GM19193 (cell line): ENCODE measurements around the gene BICRAL.

Experiments used
- POLR2A ChIP-seq: IDR thresholded peaks from 4 replicates; pipeline ENCODE4 v1.6.1; 2011; ENCODE audit not compliant: insufficient read depth, insufficient read length; ENCODE audit errors: extremely low read depth

BICRAL gene

GRCh38 chr6:42805297-42805861 lies 23.5 kb downstream of the BICRAL start:
- TF ChIP-seq POLR2A, result no peak

GRCh38 chr6:42808492-42809483 lies 26.9 kb downstream of the BICRAL start:
- no peak for TF ChIP-seq POLR2A

GRCh38 chr6:42813074-42813645 lies 31.3 kb downstream of the BICRAL start:
- TF ChIP-seq POLR2A, result no peak

- no peak for TF ChIP-seq POLR2A
Observed at GRCh38 chr6:42813906-42814444, 32.1 kb downstream of the BICRAL start.

- no peak for TF ChIP-seq POLR2A
Observed at GRCh38 chr6:42817907-42818306, 36.1 kb downstream of the BICRAL start.

GRCh38 chr6:42818416-42818815 lies 36.6 kb downstream of the BICRAL start:
- no peak for TF ChIP-seq POLR2A

- TF ChIP-seq POLR2A, result no peak
Observed at GRCh38 chr6:42818878-42819277, 37.0 kb downstream of the BICRAL start.

GRCh38 chr6:42819803-42820511 lies 38.1 kb downstream of the BICRAL start:
- no peak for TF ChIP-seq POLR2A

GRCh38 chr6:42820512-42821340 lies 38.9 kb downstream of the BICRAL start:
- TF ChIP-seq POLR2A, result no peak

GRCh38 chr6:42821341-42821668 lies 39.5 kb downstream of the BICRAL start:
- no peak for TF ChIP-seq POLR2A

- no peak for TF ChIP-seq POLR2A
Observed at GRCh38 chr6:42821846-42822245, 40.0 kb downstream of the BICRAL start.

GRCh38 chr6:42829561-42830092 lies 47.8 kb downstream of the BICRAL start:
- TF ChIP-seq POLR2A, result no peak

- no peak for TF ChIP-seq POLR2A
Observed at GRCh38 chr6:42831237-42831636, 49.4 kb downstream of the BICRAL start.

- no peak for TF ChIP-seq POLR2A
Observed at GRCh38 chr6:42834056-42834455, 52.2 kb downstream of the BICRAL start.

GRCh38 chr6:42841844-42842584 lies 60.2 kb downstream of the BICRAL start:
- no peak for TF ChIP-seq POLR2A
